H9 (cell line): ENCODE results near the gene AP3S2. TPM values are rescaled to one million over a fixed set of nuclear protein-coding genes. Genes with fewer than 3 reads are reported as not detected.

Experiments used
- DNase-seq: peaks from one replicate; pipeline ENCODE4 v3.0.0-alpha.2; 2017
- H2AFZ ChIP-seq: one replicate; pipeline ENCODE4 v1.6.1; 2013; ENCODE audit warnings: mild to moderate bottlenecking, low read length, control low read depth, moderate library complexity
- H2AK5ac ChIP-seq: 2 replicates; pipeline ENCODE4 v1.6.1; 2013; ENCODE audit warnings: low read length, control low read depth, mixed read lengths; ENCODE audit not compliant: insufficient read length
- H2BK120ac ChIP-seq: one replicate; pipeline ENCODE4 v1.6.1; 2013; ENCODE audit warnings: low read depth, mild to moderate bottlenecking, low read length, control low read depth, inconsistent platforms; ENCODE audit not compliant: poor library complexity, severe bottlenecking
- H2BK12ac ChIP-seq: 2 replicates; pipeline ENCODE4 v1.6.1; 2013; ENCODE audit warnings: low read length, control low read depth, mixed read lengths, low read depth; ENCODE audit not compliant: insufficient read length
- H2BK15ac ChIP-seq: 2 replicates; pipeline ENCODE4 v1.6.1; 2013; ENCODE audit warnings: low read depth, low read length, control low read depth
- H2BK20ac ChIP-seq: one replicate; pipeline ENCODE4 v1.6.1; 2013; ENCODE audit warnings: low read depth, mild to moderate bottlenecking, low read length, control low read depth, inconsistent platforms; ENCODE audit not compliant: poor library complexity, severe bottlenecking
- H2BK5ac ChIP-seq: 2 replicates; pipeline ENCODE4 v1.6.1; 2013; ENCODE audit warnings: low read length, control low read depth, mixed read lengths; ENCODE audit not compliant: insufficient read length
- H3K14ac ChIP-seq: 2 replicates; pipeline ENCODE4 v1.6.1; 2013; ENCODE audit warnings: low read length, control low read depth; ENCODE audit not compliant: insufficient read depth
- H3K18ac ChIP-seq: 2 replicates; pipeline ENCODE4 v1.6.1; 2013; ENCODE audit warnings: low read depth, mild to moderate bottlenecking, mixed read lengths, low read length, control low read depth; ENCODE audit not compliant: insufficient read length
- H3K23ac ChIP-seq: 2 replicates; pipeline ENCODE4 v1.6.1; 2013; ENCODE audit warnings: low read length, control low read depth, mixed read lengths, low read depth; ENCODE audit not compliant: insufficient read length
- H3K23me2 ChIP-seq: 2 replicates; pipeline ENCODE4 v1.6.1; 2013; ENCODE audit warnings: low read depth, mild to moderate bottlenecking, mixed read lengths, low read length, control low read depth; ENCODE audit not compliant: insufficient read length, poor library complexity, severe bottlenecking
- H3K27ac ChIP-seq: 2 replicates; pipeline ENCODE4 v1.5.1; 2013; ENCODE audit warnings: low read length, control low read depth, mixed read lengths, low read depth; ENCODE audit not compliant: insufficient read length
- H3K27me3 ChIP-seq: 2 replicates; pipeline ENCODE4 v1.6.1; 2013; ENCODE audit warnings: low read length, control low read depth, inconsistent platforms; ENCODE audit not compliant: insufficient read depth
- H3K4ac ChIP-seq: 2 replicates; pipeline ENCODE4 v1.6.1; 2013; ENCODE audit warnings: low read depth, mild to moderate bottlenecking, control low read depth, inconsistent platforms, low read length, moderate library complexity
- H3K4me1 ChIP-seq: 2 replicates; pipeline ENCODE4 v1.6.1; 2013; ENCODE audit warnings: low read length, control low read depth, inconsistent platforms; ENCODE audit not compliant: insufficient read depth
- H3K4me2 ChIP-seq: 2 replicates; pipeline ENCODE4 v1.6.1; 2013; ENCODE audit warnings: low read length, control low read depth, mixed read lengths; ENCODE audit not compliant: insufficient read length, insufficient read depth
- H3K56ac ChIP-seq: 2 replicates; pipeline ENCODE4 v1.6.1; 2013; ENCODE audit warnings: low read depth, mild to moderate bottlenecking, mixed read lengths, low read length, control low read depth; ENCODE audit not compliant: insufficient read length
- H3K79me1 ChIP-seq: 2 replicates; pipeline ENCODE4 v1.6.1; 2013; ENCODE audit warnings: low read depth, mild to moderate bottlenecking, moderate library complexity, low read length, control low read depth, inconsistent platforms; ENCODE audit not compliant: insufficient read depth, poor library complexity, severe bottlenecking
- H3K79me2 ChIP-seq: 2 replicates; pipeline ENCODE4 v1.6.1; 2013; ENCODE audit warnings: low read length, control low read depth, inconsistent platforms; ENCODE audit not compliant: insufficient read depth
- H3K9ac ChIP-seq: 2 replicates; pipeline ENCODE4 v1.6.1; 2013; ENCODE audit warnings: low read length, control low read depth, mixed read lengths; ENCODE audit not compliant: insufficient read length; ENCODE audit errors: extremely low read depth
- H3K9me3 ChIP-seq: one replicate; pipeline ENCODE4 v1.6.1; 2013; ENCODE audit warnings: low read depth, low read length, inconsistent platforms; ENCODE audit not compliant: control insufficient read depth
- H3T11ph ChIP-seq: one replicate; pipeline ENCODE4 v1.6.1; 2013; ENCODE audit warnings: mild to moderate bottlenecking, low read length, control low read depth, inconsistent platforms
- H4K20me1 ChIP-seq: one replicate; pipeline ENCODE4 v1.6.1; 2013; ENCODE audit not compliant: control insufficient read depth, insufficient read length, insufficient read depth
- H4K5ac ChIP-seq: 2 replicates; pipeline ENCODE4 v1.6.1; 2013; ENCODE audit warnings: low read depth, mild to moderate bottlenecking, mixed read lengths, low read length, control low read depth; ENCODE audit not compliant: insufficient read length
- H4K8ac ChIP-seq: replicated peaks from 2 replicates; pipeline ENCODE4 v1.6.1; 2013; ENCODE audit warnings: low read length, control low read depth, mixed read lengths, low read depth; ENCODE audit not compliant: insufficient read length
- H4K91ac ChIP-seq: 2 replicates; pipeline ENCODE4 v1.6.1; 2013; ENCODE audit warnings: low read depth, mild to moderate bottlenecking, moderate library complexity, mixed read lengths, low read length, control low read depth; ENCODE audit not compliant: insufficient read length
- H3K27ac Mint-ChIP-seq, 3 experiments: 2 replicates in 2 of 3; 3 replicates in 1 of 3; pipeline ENCODE4 v1.8.0; 2020 to 2021; ENCODE audit warnings: mixed read lengths in 3 of 3, mild to moderate bottlenecking in 1 of 3, moderate library complexity in 1 of 3
- H3K27me3 Mint-ChIP-seq: 2 replicates; pipeline ENCODE4 v1.8.0; 2021; ENCODE audit warnings: low read depth, mild to moderate bottlenecking, moderate library complexity, mixed read lengths
- H3K36me3 Mint-ChIP-seq, 3 experiments: 2 replicates in 2 of 3; 3 replicates in 1 of 3; pipeline ENCODE4 v1.8.0; 2020 to 2021; ENCODE audit warnings: low read depth in 3 of 3, mixed read lengths in 3 of 3; ENCODE audit not compliant: insufficient read depth in 1 of 3
- H3K4me1 Mint-ChIP-seq, 2 experiments: 2 replicates each; pipeline ENCODE4 v1.8.0; 2020; ENCODE audit warnings: mixed read lengths in 2 of 2
- H3K4me3 Mint-ChIP-seq, 2 experiments: 2 replicates in 1 of 2; 3 replicates in 1 of 2; pipeline ENCODE4 v1.8.0; 2020 to 2021; ENCODE audit warnings: mild to moderate bottlenecking in 2 of 2, mixed read lengths in 2 of 2, moderate library complexity in 1 of 2
- H3K9me3 Mint-ChIP-seq, 2 experiments: 2 replicates in 1 of 2; 3 replicates in 1 of 2; pipeline ENCODE4 v1.8.0; 2020; ENCODE audit warnings: mild to moderate bottlenecking in 2 of 2, mixed read lengths in 2 of 2, moderate library complexity in 1 of 2
- CTCF ChIP-seq: fragments of 200-600 bp; sonication (generic); conservative IDR thresholded peaks from 3 replicates; pipeline ENCODE4 v1.8.0; 2021; ENCODE audit warnings: antibody characterized with exemption, mild to moderate bottlenecking
- WGBS: extraction: QIAGEN DNeasy Blood & Tissue Kit; methylation state at CpG from one replicate; pipeline ENCODE4 v1.1.7; 2013; ENCODE audit warnings: missing lambda C conversion rate, low lambda C conversion rate, mixed read lengths; ENCODE audit not compliant: insufficient read length; ENCODE audit errors: extremely low coverage; 5-methylcytosine and 5-hydroxymethylcytosine counted together
- total RNA-seq: library from RNA; stranded (reverse); gene quantifications from 2 replicates; pipeline ENCODE4 v1.2.1, GENCODE V29; 2021

Gene AP3S2
- total RNA-seq, 1 experiment from 2014 or later: 33.9 TPM

GRCh38 chr15:89909611-89910010 lies 15.8 kb upstream of the AP3S2 start:
- Histone ChIP-seq H4K20me1 (no peaks in the 10 kb centered on the region), H3K18ac (no peak overlapping the region), H2BK120ac (no peak overlapping the region), H3K9ac (no peak overlapping the region), H3K14ac (no peak overlapping the region), H4K5ac (no peak overlapping the region), H4K8ac (no peak overlapping the region), H3K4me2 (no peak overlapping the region), H2BK5ac (no peak overlapping the region), H3K23me2 (peaks cover 7% of the 10 kb centered on the region), H4K91ac (no peak overlapping the region), H3K79me1 (no peaks in the 10 kb centered on the region), H2BK20ac (no peak overlapping the region), H3K27me3 (peaks cover 2% of the 10 kb centered on the region; the same call in 1 of the 2 replicates), H3T11ph (no peak overlapping the region), H3K56ac (no peak overlapping the region), H3K23ac (no peak overlapping the region), H2BK15ac (no peak overlapping the region), H2BK12ac (no peak overlapping the region), H2AK5ac (no peak overlapping the region), H3K27ac (no peak overlapping the region), H3K4me1 (no peaks in the 10 kb centered on the region), H3K4ac (no peak overlapping the region), H2AFZ (no peak overlapping the region), H3K9me3 (no peaks in the 10 kb centered on the region), H3K79me2 (no peaks in the 10 kb centered on the region)
- no peak overlapping the region for H3K4me3 Mint-ChIP-seq
- no peaks in the 10 kb centered on the region for H3K9me3 Mint-ChIP-seq
- no CpG with 5 or more reads among the region's 2 CpGs for WGBS
- DNase-seq: no peak
- H3K27me3 Mint-ChIP-seq: peaks cover 11% of the 10 kb centered on the region
- no peak for TF ChIP-seq CTCF
- H3K36me3 Mint-ChIP-seq: peaks cover 0 to 2% (median 0%) of the 10 kb centered on the region in 3 experiments; a peak in 1 of 7 replicates
- peaks cover 11 to 19% of the 10 kb centered on the region in 2 experiments for H3K4me1 Mint-ChIP-seq
- no peak overlapping the region for H3K27ac Mint-ChIP-seq
